ENCODE measurements around the gene OR51I1. TPM values are rescaled to one million over a fixed set of nuclear protein-coding genes. Genes with fewer than 3 reads are reported as not detected.

The OR51I1 gene
- total RNA-seq, 1 experiment from 2014 or later, result not detected

Other genes starting within 250 kb of the OR51I1 start
- gene OR51V1, start 240.8 kb downstream of the OR51I1 start, total RNA-seq (2014; rRNA removed; shearing (Covaris generic)), result not detected in 2 replicates
- not detected in 2 replicates for gene HBB, start 214.4 kb downstream of the OR51I1 start, total RNA-seq (2014; rRNA removed; shearing (Covaris generic))
- gene HBD, start 207.0 kb downstream of the OR51I1 start, total RNA-seq (2014; rRNA removed; shearing (Covaris generic)), result not detected in 2 replicates
- gene HBG1, start 191.7 kb downstream of the OR51I1 start, total RNA-seq (2014; rRNA removed; shearing (Covaris generic)), result not detected in 2 replicates
- not detected in 2 replicates for gene HBG2, start 186.7 kb downstream of the OR51I1 start, total RNA-seq (2014; rRNA removed; shearing (Covaris generic))
- 0.29 and 1.2 TPM in 2 replicates for gene HBE1, start 171.6 kb downstream of the OR51I1 start, total RNA-seq (2014; rRNA removed; shearing (Covaris generic))
- gene OR51B4, start 139.6 kb downstream of the OR51I1 start, total RNA-seq (2014; rRNA removed; shearing (Covaris generic)), result not detected in 2 replicates
- not detected in 2 replicates for gene OR51B2, start 117.2 kb downstream of the OR51I1 start, total RNA-seq (2014; rRNA removed; shearing (Covaris generic))
- gene OR51B5, start 98.0 kb downstream of the OR51I1 start, total RNA-seq (2014; rRNA removed; shearing (Covaris generic)), result 0.35 TPM in 1 of 2 replicates, not detected in the other
- gene OR51B6, start 90.0 kb downstream of the OR51I1 start, total RNA-seq (2014; rRNA removed; shearing (Covaris generic)), result not detected in 2 replicates
- gene OR51M1, start 57.7 kb downstream of the OR51I1 start, total RNA-seq (2014; rRNA removed; shearing (Covaris generic)), result not detected in 2 replicates
- not detected in 2 replicates for gene OR51Q1, start 19.4 kb downstream of the OR51I1 start, total RNA-seq (2014; rRNA removed; shearing (Covaris generic))
- not detected in 2 replicates for gene OR51I2, start 7.8 kb upstream of the OR51I1 start, total RNA-seq (2014; rRNA removed; shearing (Covaris generic))
- not detected in 2 replicates for gene OR52D1, start 47.2 kb upstream of the OR51I1 start, total RNA-seq (2014; rRNA removed; shearing (Covaris generic))
- not detected in 2 replicates for gene UBQLN3, start 68.4 kb upstream of the OR51I1 start, total RNA-seq (2014; rRNA removed; shearing (Covaris generic))
- gene UBQLNL, start 75.2 kb upstream of the OR51I1 start, total RNA-seq (2014; rRNA removed; shearing (Covaris generic)), result not detected in 2 replicates
- not detected in 2 replicates for gene OR52H1, start 107.0 kb upstream of the OR51I1 start, total RNA-seq (2014; rRNA removed; shearing (Covaris generic))
- not detected in 2 replicates for gene OR52B6, start 139.4 kb upstream of the OR51I1 start, total RNA-seq (2014; rRNA removed; shearing (Covaris generic))
- gene TRIM6, start 155.1 kb upstream of the OR51I1 start, total RNA-seq (2014; rRNA removed; shearing (Covaris generic)), result 8.5 and 10.2 TPM in 2 replicates
- gene TRIM34, start 183.5 kb upstream of the OR51I1 start, total RNA-seq (2014; rRNA removed; shearing (Covaris generic)), result 4.9 and 6.3 TPM in 2 replicates
- gene TRIM5, start 243.6 kb upstream of the OR51I1 start, total RNA-seq (2014; rRNA removed; shearing (Covaris generic)), result 23.8 and 25.1 TPM in 2 replicates
- gene TRIM22, start 248.3 kb upstream of the OR51I1 start, total RNA-seq (2014; rRNA removed; shearing (Covaris generic)), result 1.2 and 1.4 TPM in 2 replicates

All from NCI-H460 (cell line).